H9 (cell line): Measurements from ENCODE around the gene DNAJB2. TPM values are rescaled to one million over a fixed set of nuclear protein-coding genes. Genes with fewer than 3 reads are reported as not detected.
A peak's percentile ranks its signal among the peaks of the same experiment; 100 is the strongest.

Experiments
- DNase-seq: peaks from one replicate; pipeline ENCODE4 v3.0.0-alpha.2; 2017
- H2AFZ ChIP-seq: one replicate; pipeline ENCODE4 v1.6.1; 2013; ENCODE audit warnings: mild to moderate bottlenecking, low read length, control low read depth, moderate library complexity
- H2AK5ac ChIP-seq: 2 replicates; pipeline ENCODE4 v1.6.1; 2013; ENCODE audit warnings: low read length, control low read depth, mixed read lengths; ENCODE audit not compliant: insufficient read length
- H2BK120ac ChIP-seq: one replicate; pipeline ENCODE4 v1.6.1; 2013; ENCODE audit warnings: low read depth, mild to moderate bottlenecking, low read length, control low read depth, inconsistent platforms; ENCODE audit not compliant: poor library complexity, severe bottlenecking
- H2BK12ac ChIP-seq: 2 replicates; pipeline ENCODE4 v1.6.1; 2013; ENCODE audit warnings: low read length, control low read depth, mixed read lengths, low read depth; ENCODE audit not compliant: insufficient read length
- H2BK15ac ChIP-seq: 2 replicates; pipeline ENCODE4 v1.6.1; 2013; ENCODE audit warnings: low read depth, low read length, control low read depth
- H2BK20ac ChIP-seq: one replicate; pipeline ENCODE4 v1.6.1; 2013; ENCODE audit warnings: low read depth, mild to moderate bottlenecking, low read length, control low read depth, inconsistent platforms; ENCODE audit not compliant: poor library complexity, severe bottlenecking
- H2BK5ac ChIP-seq: 2 replicates; pipeline ENCODE4 v1.6.1; 2013; ENCODE audit warnings: low read length, control low read depth, mixed read lengths; ENCODE audit not compliant: insufficient read length
- H3K14ac ChIP-seq: 2 replicates; pipeline ENCODE4 v1.6.1; 2013; ENCODE audit warnings: low read length, control low read depth; ENCODE audit not compliant: insufficient read depth
- H3K18ac ChIP-seq: 2 replicates; pipeline ENCODE4 v1.6.1; 2013; ENCODE audit warnings: low read depth, mild to moderate bottlenecking, mixed read lengths, low read length, control low read depth; ENCODE audit not compliant: insufficient read length
- H3K23ac ChIP-seq: 2 replicates; pipeline ENCODE4 v1.6.1; 2013; ENCODE audit warnings: low read length, control low read depth, mixed read lengths, low read depth; ENCODE audit not compliant: insufficient read length
- H3K23me2 ChIP-seq: 2 replicates; pipeline ENCODE4 v1.6.1; 2013; ENCODE audit warnings: low read depth, mild to moderate bottlenecking, mixed read lengths, low read length, control low read depth; ENCODE audit not compliant: insufficient read length, poor library complexity, severe bottlenecking
- H3K27ac ChIP-seq: 2 replicates; pipeline ENCODE4 v1.5.1; 2013; ENCODE audit warnings: low read length, control low read depth, mixed read lengths, low read depth; ENCODE audit not compliant: insufficient read length
- H3K27me3 ChIP-seq: 2 replicates; pipeline ENCODE4 v1.6.1; 2013; ENCODE audit warnings: low read length, control low read depth, inconsistent platforms; ENCODE audit not compliant: insufficient read depth
- H3K4ac ChIP-seq: 2 replicates; pipeline ENCODE4 v1.6.1; 2013; ENCODE audit warnings: low read depth, mild to moderate bottlenecking, control low read depth, inconsistent platforms, low read length, moderate library complexity
- H3K4me1 ChIP-seq: 2 replicates; pipeline ENCODE4 v1.6.1; 2013; ENCODE audit warnings: low read length, control low read depth, inconsistent platforms; ENCODE audit not compliant: insufficient read depth
- H3K4me2 ChIP-seq: 2 replicates; pipeline ENCODE4 v1.6.1; 2013; ENCODE audit warnings: low read length, control low read depth, mixed read lengths; ENCODE audit not compliant: insufficient read length, insufficient read depth
- H3K56ac ChIP-seq: 2 replicates; pipeline ENCODE4 v1.6.1; 2013; ENCODE audit warnings: low read depth, mild to moderate bottlenecking, mixed read lengths, low read length, control low read depth; ENCODE audit not compliant: insufficient read length
- H3K79me1 ChIP-seq: 2 replicates; pipeline ENCODE4 v1.6.1; 2013; ENCODE audit warnings: low read depth, mild to moderate bottlenecking, moderate library complexity, low read length, control low read depth, inconsistent platforms; ENCODE audit not compliant: insufficient read depth, poor library complexity, severe bottlenecking
- H3K79me2 ChIP-seq: 2 replicates; pipeline ENCODE4 v1.6.1; 2013; ENCODE audit warnings: low read length, control low read depth, inconsistent platforms; ENCODE audit not compliant: insufficient read depth
- H3K9ac ChIP-seq: 2 replicates; pipeline ENCODE4 v1.6.1; 2013; ENCODE audit warnings: low read length, control low read depth, mixed read lengths; ENCODE audit not compliant: insufficient read length; ENCODE audit errors: extremely low read depth
- H3K9me3 ChIP-seq: one replicate; pipeline ENCODE4 v1.6.1; 2013; ENCODE audit warnings: low read depth, low read length, inconsistent platforms; ENCODE audit not compliant: control insufficient read depth
- H3T11ph ChIP-seq: one replicate; pipeline ENCODE4 v1.6.1; 2013; ENCODE audit warnings: mild to moderate bottlenecking, low read length, control low read depth, inconsistent platforms
- H4K20me1 ChIP-seq: one replicate; pipeline ENCODE4 v1.6.1; 2013; ENCODE audit not compliant: control insufficient read depth, insufficient read length, insufficient read depth
- H4K5ac ChIP-seq: 2 replicates; pipeline ENCODE4 v1.6.1; 2013; ENCODE audit warnings: low read depth, mild to moderate bottlenecking, mixed read lengths, low read length, control low read depth; ENCODE audit not compliant: insufficient read length
- H4K8ac ChIP-seq: replicated peaks from 2 replicates; pipeline ENCODE4 v1.6.1; 2013; ENCODE audit warnings: low read length, control low read depth, mixed read lengths, low read depth; ENCODE audit not compliant: insufficient read length
- H4K91ac ChIP-seq: 2 replicates; pipeline ENCODE4 v1.6.1; 2013; ENCODE audit warnings: low read depth, mild to moderate bottlenecking, moderate library complexity, mixed read lengths, low read length, control low read depth; ENCODE audit not compliant: insufficient read length
- H3K27ac Mint-ChIP-seq, 3 experiments: 2 replicates in 2 of 3; 3 replicates in 1 of 3; pipeline ENCODE4 v1.8.0; 2020 to 2021; ENCODE audit warnings: mixed read lengths in 3 of 3, mild to moderate bottlenecking in 1 of 3, moderate library complexity in 1 of 3
- H3K27me3 Mint-ChIP-seq: 2 replicates; pipeline ENCODE4 v1.8.0; 2021; ENCODE audit warnings: low read depth, mild to moderate bottlenecking, moderate library complexity, mixed read lengths
- H3K36me3 Mint-ChIP-seq, 3 experiments: 2 replicates in 2 of 3; 3 replicates in 1 of 3; pipeline ENCODE4 v1.8.0; 2020 to 2021; ENCODE audit warnings: low read depth in 3 of 3, mixed read lengths in 3 of 3; ENCODE audit not compliant: insufficient read depth in 1 of 3
- H3K4me1 Mint-ChIP-seq, 2 experiments: 2 replicates each; pipeline ENCODE4 v1.8.0; 2020; ENCODE audit warnings: mixed read lengths in 2 of 2
- H3K4me3 Mint-ChIP-seq, 2 experiments: 2 replicates in 1 of 2; 3 replicates in 1 of 2; pipeline ENCODE4 v1.8.0; 2020 to 2021; ENCODE audit warnings: mild to moderate bottlenecking in 2 of 2, mixed read lengths in 2 of 2, moderate library complexity in 1 of 2
- H3K9me3 Mint-ChIP-seq, 2 experiments: 2 replicates in 1 of 2; 3 replicates in 1 of 2; pipeline ENCODE4 v1.8.0; 2020; ENCODE audit warnings: mild to moderate bottlenecking in 2 of 2, mixed read lengths in 2 of 2, moderate library complexity in 1 of 2
- CTCF ChIP-seq: fragments of 200-600 bp; sonication (generic); conservative IDR thresholded peaks from 3 replicates; pipeline ENCODE4 v1.8.0; 2021; ENCODE audit warnings: antibody characterized with exemption, mild to moderate bottlenecking
- WGBS: extraction: QIAGEN DNeasy Blood & Tissue Kit; methylation state at CpG from one replicate; pipeline ENCODE4 v1.1.7; 2013; ENCODE audit warnings: missing lambda C conversion rate, low lambda C conversion rate, mixed read lengths; ENCODE audit not compliant: insufficient read length; ENCODE audit errors: extremely low coverage; 5-methylcytosine and 5-hydroxymethylcytosine counted together
- total RNA-seq: library from RNA; stranded (reverse); gene quantifications from 2 replicates; pipeline ENCODE4 v1.2.1, GENCODE V29; 2021

The DNAJB2 gene
- total RNA-seq, 1 experiment from 2014 or later = 34.1 TPM

GRCh38 chr2:219248845-219249202, 30.3 kb upstream of the DNAJB2 start:
- Histone ChIP-seq H2BK5ac (no peak overlapping the region), H3K4ac (no peak overlapping the region), H2BK120ac (no peak overlapping the region), H4K20me1 (no peaks in the 10 kb centered on the region), H3K14ac (no peak overlapping the region; the same call in 1 of the 2 replicates), H3K56ac (no peak overlapping the region), H3K23ac (no peak overlapping the region), H4K8ac (no peak overlapping the region), H3K4me2 (no peak overlapping the region), H2AFZ (no peak overlapping the region), H2BK12ac (no peak overlapping the region), H3K9ac (peak overlapping the region; percentile 6), H3K4me1 (peaks cover 5% of the 10 kb centered on the region), H2BK15ac (no peak overlapping the region), H4K5ac (no peak overlapping the region), H3K18ac (no peak overlapping the region), H3K23me2 (peaks cover 14% of the 10 kb centered on the region), H2BK20ac (no peak overlapping the region), H2AK5ac (no peak overlapping the region), H3K27me3 (no peaks in the 10 kb centered on the region), H3K27ac (no peak overlapping the region), H3K79me2 (no peaks in the 10 kb centered on the region), H4K91ac (no peak overlapping the region), H3K9me3 (no peaks in the 10 kb centered on the region), H3T11ph (no peak overlapping the region), H3K79me1 (no peaks in the 10 kb centered on the region)
- Mint-ChIP-seq H3K4me1 (peaks cover 33 to 43% of the 10 kb centered on the region in 2 experiments), H3K36me3 (peaks cover 9 to 24% (median 23%) of the 10 kb centered on the region in 3 experiments; a peak in 6 of 7 replicates), H3K9me3 (no peaks in the 10 kb centered on the region), H3K4me3 (peak overlapping the region in 1 of 2 experiments; percentile 35; a peak in 2 of 5 replicates), H3K27ac (peak overlapping the region in 2 of 3 experiments; percentile 76 to 81; a peak in 5 of 7 replicates), H3K27me3 (peaks cover 30% of the 10 kb centered on the region)
- WGBS = no CpG with 5 or more reads among the region's 2 CpGs
- DNase-seq = no peak
- TF ChIP-seq CTCF = no peak
